IPS-15b (cell line): ENCODE measurements around the gene EIPR1.

Experiments
- H3K27me3 ChIP-seq: one replicate; pipeline ENCODE4 v1.6.1; 2013; ENCODE audit warnings: low read length; ENCODE audit not compliant: control insufficient read depth, insufficient read depth
- H3K36me3 ChIP-seq: one replicate; pipeline ENCODE4 v1.6.1; 2013; ENCODE audit warnings: low read length; ENCODE audit not compliant: control insufficient read depth, insufficient read depth
- H3K4me1 ChIP-seq: one replicate; pipeline ENCODE4 v1.6.1; 2013; ENCODE audit warnings: mild to moderate bottlenecking, low read length; ENCODE audit not compliant: control insufficient read depth, insufficient read depth
- H3K4me3 ChIP-seq: one replicate; pipeline ENCODE4 v1.5.1; 2013; ENCODE audit warnings: low read depth, low read length
- H3K9ac ChIP-seq: one replicate; pipeline ENCODE4 v1.6.1; 2013; ENCODE audit warnings: low read depth, mild to moderate bottlenecking, low read length
- H3K9me3 ChIP-seq: one replicate; pipeline ENCODE4 v1.6.1; 2013; ENCODE audit warnings: mild to moderate bottlenecking, low read length; ENCODE audit not compliant: control insufficient read depth, insufficient read depth

The EIPR1 gene

DNA sequence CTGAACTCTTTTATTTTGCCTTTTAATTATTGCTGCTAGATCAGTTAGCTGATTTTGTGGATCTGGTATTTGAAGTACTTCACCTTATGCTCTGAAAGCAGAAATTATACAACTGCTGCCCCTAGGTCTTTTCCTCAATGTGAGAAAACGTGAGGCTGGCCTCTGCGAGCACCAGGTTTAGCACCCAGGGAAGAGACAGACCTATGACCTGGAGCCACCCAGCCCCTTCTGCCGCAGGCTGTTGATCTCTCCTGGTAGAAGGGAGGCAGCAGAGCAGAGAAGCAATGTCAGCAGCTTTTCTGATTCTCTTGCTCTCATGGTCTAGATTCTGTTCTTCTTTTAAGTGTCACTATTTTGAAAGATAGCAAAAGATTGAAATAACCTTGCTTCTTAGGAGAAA lies 21.8 kb upstream of the EIPR1 start:
- peaks cover 10% of the 10 kb centered on the region for H3K4me1 ChIP-seq
- no peaks in the 10 kb centered on the region for H3K9me3 ChIP-seq
- no peak overlapping the region for H3K4me3 ChIP-seq
- H3K9ac ChIP-seq, result no peak overlapping the region
- H3K36me3 ChIP-seq, result peaks cover 5% of the 10 kb centered on the region
- H3K27me3 ChIP-seq, result no peaks in the 10 kb centered on the region

DNA sequence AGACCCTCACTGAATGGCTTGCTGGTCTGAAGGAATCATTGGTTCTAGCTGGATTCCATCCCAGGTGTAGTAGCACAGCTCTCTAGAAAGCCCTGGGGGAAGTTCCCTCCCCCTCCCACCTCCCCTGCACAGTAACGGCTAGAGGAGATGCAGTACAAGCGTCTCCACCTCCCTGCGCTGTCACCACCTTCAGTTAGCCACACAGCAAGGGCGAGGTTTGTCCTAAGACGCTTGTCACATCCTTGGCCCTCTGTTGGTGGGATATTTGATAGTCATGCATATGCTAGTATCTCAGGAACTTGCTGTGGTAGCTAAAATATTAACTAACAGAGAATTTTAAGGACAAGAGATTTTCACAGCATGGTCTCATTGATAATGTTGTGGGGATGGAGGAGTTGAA lies 21.2 kb upstream of the EIPR1 start:
- Histone ChIP-seq H3K36me3 (peaks cover 5% of the 10 kb centered on the region), H3K4me1 (peaks cover 10% of the 10 kb centered on the region), H3K27me3 (no peaks in the 10 kb centered on the region), H3K9me3 (no peaks in the 10 kb centered on the region), H3K4me3 (no peak overlapping the region), H3K9ac (no peak overlapping the region)

- H3K36me3 ChIP-seq, result no peaks in the 10 kb centered on the region
Observed at GRCh38 chr2:3396920-3397559, 19.4 kb upstream of the EIPR1 start.

GRCh38 chr2:3392216-3392615 lies 14.6 kb upstream of the EIPR1 start:
- no peak overlapping the region for H3K9ac ChIP-seq
- H3K9me3 ChIP-seq, result no peaks in the 10 kb centered on the region
- no peak overlapping the region for H3K4me3 ChIP-seq
- H3K36me3 ChIP-seq, result peaks cover 15% of the 10 kb centered on the region
- H3K27me3 ChIP-seq, result no peaks in the 10 kb centered on the region
- no peaks in the 10 kb centered on the region for H3K4me1 ChIP-seq

More at GRCh38 chr2:3396920-3397559, 19.4 kb upstream of the EIPR1 start:
- Histone ChIP-seq H3K9ac (no peak overlapping the region), H3K9me3 (no peaks in the 10 kb centered on the region), H3K4me1 (peaks cover 6% of the 10 kb centered on the region), H3K27me3 (no peaks in the 10 kb centered on the region), H3K4me3 (no peak overlapping the region)

- Histone ChIP-seq H3K9me3 (no peaks in the 10 kb centered on the region), H3K36me3 (peaks cover 15% of the 10 kb centered on the region), H3K4me1 (no peaks in the 10 kb centered on the region), H3K4me3 (no peak overlapping the region), H3K9ac (no peak overlapping the region), H3K27me3 (no peaks in the 10 kb centered on the region)
Observed at GRCh38 chr2:3390041-3390440, 12.4 kb upstream of the EIPR1 start.

GRCh38 chr2:3389193-3389592 lies 11.6 kb upstream of the EIPR1 start:
- Histone ChIP-seq H3K4me3 (no peak overlapping the region), H3K9ac (no peak overlapping the region), H3K36me3 (peaks cover 15% of the 10 kb centered on the region), H3K4me1 (no peaks in the 10 kb centered on the region), H3K9me3 (no peaks in the 10 kb centered on the region), H3K27me3 (no peaks in the 10 kb centered on the region)

DNA sequence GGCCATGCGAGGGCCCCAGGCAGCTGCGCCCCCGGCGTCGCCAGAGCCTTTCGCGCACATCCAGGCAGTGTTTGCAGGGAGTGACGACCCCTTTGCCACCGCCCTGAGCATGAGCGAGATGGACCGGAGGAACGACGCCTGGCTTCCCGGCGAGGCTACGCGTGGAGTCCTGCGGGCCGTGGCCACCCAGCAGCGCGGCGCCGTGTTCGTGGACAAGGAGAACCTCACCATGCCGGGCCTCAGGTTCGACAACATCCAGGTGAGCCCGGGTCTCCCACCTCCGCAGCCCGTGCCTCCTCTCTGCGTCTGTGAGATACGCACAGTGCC lies 10.8 kb upstream of the EIPR1 start:
- Histone ChIP-seq H3K4me3 (no peak overlapping the region), H3K9me3 (no peaks in the 10 kb centered on the region), H3K36me3 (peaks cover 15% of the 10 kb centered on the region), H3K9ac (no peak overlapping the region), H3K4me1 (no peaks in the 10 kb centered on the region), H3K27me3 (no peaks in the 10 kb centered on the region)

DNA sequence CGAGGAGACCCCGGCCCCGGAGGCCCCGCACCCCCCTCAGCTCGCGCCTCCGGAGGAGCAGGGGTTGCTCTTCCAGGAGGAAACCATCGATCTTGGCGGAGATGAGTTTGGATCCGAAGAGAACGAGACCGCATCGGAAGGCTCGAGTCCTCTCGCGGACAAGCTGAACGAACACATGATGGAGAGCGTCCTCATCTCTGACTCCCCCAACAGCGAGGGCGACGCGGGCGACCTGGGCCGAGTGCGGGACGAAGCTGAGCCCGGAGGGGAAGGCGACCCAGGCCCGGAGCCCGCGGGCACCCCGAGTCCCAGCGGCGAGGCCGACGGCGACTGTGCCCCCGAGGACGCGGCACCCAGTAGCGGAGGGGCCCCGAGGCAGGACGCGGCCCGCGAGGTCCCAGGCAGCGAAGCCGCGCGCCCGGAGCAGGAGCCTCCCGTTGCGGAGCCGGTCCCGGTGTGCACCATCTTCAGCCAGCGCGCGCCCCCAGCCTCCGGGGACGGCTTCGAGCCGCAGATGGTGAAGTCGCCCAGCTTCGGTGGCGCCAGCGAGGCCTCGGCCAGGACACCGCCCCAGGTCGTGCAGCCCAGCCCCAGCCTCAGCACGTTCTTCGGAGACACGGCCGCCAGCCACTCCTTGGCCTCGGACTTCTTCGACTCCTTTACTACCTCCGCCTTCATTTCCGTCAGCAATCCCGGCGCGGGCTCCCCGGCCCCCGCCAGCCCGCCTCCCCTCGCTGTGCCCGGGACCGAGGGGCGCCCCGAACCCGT lies 10.2 kb upstream of the EIPR1 start:
- Histone ChIP-seq H3K4me3 (no peak overlapping the region), H3K36me3 (peaks cover 15% of the 10 kb centered on the region), H3K9ac (no peak overlapping the region), H3K9me3 (no peaks in the 10 kb centered on the region), H3K27me3 (no peaks in the 10 kb centered on the region), H3K4me1 (no peaks in the 10 kb centered on the region)

GRCh38 chr2:3387011-3387410 lies 9.4 kb upstream of the EIPR1 start:
- no peaks in the 10 kb centered on the region for H3K27me3 ChIP-seq
- no peak overlapping the region for H3K9ac ChIP-seq
- H3K4me1 ChIP-seq, result no peaks in the 10 kb centered on the region
- H3K4me3 ChIP-seq, result no peak overlapping the region
- H3K36me3 ChIP-seq, result peaks cover 15% of the 10 kb centered on the region
- H3K9me3 ChIP-seq, result no peaks in the 10 kb centered on the region

DNA sequence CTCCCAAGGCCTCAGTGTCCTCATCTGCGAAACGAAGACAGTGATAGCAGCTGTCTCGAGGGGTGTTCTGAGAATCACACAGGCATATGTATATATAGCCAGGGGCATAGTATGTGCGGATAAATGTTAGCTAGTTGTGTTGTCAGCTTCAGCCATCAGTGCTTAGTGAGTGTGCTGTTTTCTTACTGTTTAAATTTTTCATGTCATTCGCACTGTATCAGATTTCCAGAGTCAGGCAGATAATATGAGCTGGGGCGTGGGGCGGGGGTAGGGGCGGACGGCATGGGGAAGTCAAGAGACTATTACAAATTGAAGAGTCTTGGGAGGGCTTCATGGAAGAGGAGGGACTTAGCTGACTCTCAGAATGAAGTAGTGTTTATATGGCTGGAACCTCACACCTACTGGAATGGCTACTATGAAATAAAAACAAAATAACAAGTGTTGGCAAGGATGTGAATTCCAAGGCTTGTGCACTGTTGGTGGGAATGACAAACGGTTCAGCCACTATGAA lies 8.9 kb upstream of the EIPR1 start:
- Histone ChIP-seq H3K4me3 (no peak overlapping the region), H3K36me3 (peaks cover 15% of the 10 kb centered on the region)

DNA sequence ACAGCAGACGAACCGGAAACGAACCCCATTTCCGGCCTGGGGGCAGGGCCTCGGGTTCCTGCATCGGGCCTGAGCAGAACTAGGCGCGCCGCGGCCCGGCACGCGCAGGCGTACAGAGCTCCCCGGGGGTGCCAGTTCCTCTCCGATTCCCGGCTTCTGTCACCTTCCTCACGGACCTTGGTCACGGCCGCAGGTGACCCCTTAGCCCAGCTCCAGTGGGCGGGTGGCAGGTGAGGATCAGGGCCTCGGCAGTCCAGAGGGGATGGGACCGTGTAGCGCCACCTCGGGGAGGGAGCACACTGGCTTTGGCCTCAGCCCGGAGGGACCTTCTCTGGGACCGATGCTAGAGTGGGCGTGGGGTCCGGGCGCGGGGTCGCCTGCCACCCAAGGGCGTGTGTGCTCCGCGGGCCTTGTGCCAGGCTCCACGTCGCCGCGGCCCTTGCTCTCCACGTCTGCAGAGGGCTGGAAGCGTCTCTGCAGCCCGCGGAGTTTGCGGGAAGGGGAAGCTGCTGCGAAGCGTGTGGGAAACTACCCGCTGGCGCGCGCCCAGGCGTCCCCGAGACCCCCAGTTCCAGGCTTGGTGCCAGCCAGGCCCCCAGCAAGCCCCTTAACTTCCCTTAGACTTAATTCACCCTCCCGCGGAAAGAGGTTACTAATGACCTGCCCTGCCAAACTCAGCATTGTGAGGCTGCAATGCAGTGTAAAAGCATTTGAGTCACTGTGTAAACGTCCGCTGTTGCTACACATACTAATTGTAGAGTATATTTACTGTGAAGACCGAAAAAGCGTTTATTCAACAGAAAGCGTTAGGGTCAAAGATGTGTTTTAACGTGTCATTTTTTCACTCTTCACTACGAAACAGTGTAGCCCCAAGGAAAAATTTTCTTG lies 2.3 kb upstream of the EIPR1 start, which contains the start of gene TRAPPC12:
Gene TRAPPC12, plus strand, starts transcription at position 48 of the 888 bp plus-strand sequence. CDS start 7,930 bp downstream, outside the sequence.
- no peaks in the 10 kb centered on the region for H3K27me3 ChIP-seq
- peak within 1 kb of the TSS; percentile 90 for H3K9ac ChIP-seq
- H3K9me3 ChIP-seq, result no peaks in the 10 kb centered on the region
- peak within 1 kb of the TSS; percentile 97 for H3K4me3 ChIP-seq
- peaks cover 4% of the 10 kb centered on the region for H3K36me3 ChIP-seq
- peaks cover 3% of the 10 kb centered on the region for H3K4me1 ChIP-seq

More for the DNA sequence above, 8.9 kb upstream of the EIPR1 start:
- H3K27me3 ChIP-seq, result no peaks in the 10 kb centered on the region
- no peak overlapping the region for H3K9ac ChIP-seq
- no peaks in the 10 kb centered on the region for H3K4me1 ChIP-seq
- H3K9me3 ChIP-seq, result no peaks in the 10 kb centered on the region
